OCI-LY3 (cell line): ENCODE data around the gene OR3A1.

Experiments used
- EZH2phosphoT487 ChIP-seq: fragments of 200-600 bp; shearing (Covaris generic); IDR thresholded peaks from 2 replicates; pipeline ENCODE4 v1.6.1; 2018; ENCODE audit warnings: antibody characterized with exemption, mixed run types, low read depth
- TF ChIP-seq, protein P1 (sequence below): fragments of 200-600, 300-600 bp; sonication (generic); IDR thresholded peaks from 2 replicates; pipeline ENCODE4 v1.5.1; 2014; ENCODE audit warnings: antibody characterized with exemption, low read length, low read depth

DNA sequence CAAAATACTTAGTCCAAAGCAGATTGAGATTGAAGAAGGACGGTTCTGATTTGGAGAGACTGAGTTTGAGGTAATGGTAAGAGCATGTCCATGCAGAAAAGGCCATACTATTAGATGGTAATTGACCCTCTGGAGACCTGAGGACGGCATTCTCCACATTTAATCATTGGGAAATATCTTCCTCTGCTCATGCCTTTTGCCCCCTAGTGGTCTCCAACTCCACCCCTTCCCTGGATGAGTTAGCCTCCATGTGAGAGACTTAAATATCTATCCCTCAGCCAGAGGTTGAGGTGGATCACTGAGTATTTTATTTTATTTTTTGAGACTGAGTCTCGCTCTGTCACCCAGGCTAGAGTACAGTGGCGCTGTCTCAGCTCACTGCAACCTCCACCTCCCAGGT, 10.4 kb upstream of the OR3A1 start:
- TF ChIP-seq, protein P1, sequence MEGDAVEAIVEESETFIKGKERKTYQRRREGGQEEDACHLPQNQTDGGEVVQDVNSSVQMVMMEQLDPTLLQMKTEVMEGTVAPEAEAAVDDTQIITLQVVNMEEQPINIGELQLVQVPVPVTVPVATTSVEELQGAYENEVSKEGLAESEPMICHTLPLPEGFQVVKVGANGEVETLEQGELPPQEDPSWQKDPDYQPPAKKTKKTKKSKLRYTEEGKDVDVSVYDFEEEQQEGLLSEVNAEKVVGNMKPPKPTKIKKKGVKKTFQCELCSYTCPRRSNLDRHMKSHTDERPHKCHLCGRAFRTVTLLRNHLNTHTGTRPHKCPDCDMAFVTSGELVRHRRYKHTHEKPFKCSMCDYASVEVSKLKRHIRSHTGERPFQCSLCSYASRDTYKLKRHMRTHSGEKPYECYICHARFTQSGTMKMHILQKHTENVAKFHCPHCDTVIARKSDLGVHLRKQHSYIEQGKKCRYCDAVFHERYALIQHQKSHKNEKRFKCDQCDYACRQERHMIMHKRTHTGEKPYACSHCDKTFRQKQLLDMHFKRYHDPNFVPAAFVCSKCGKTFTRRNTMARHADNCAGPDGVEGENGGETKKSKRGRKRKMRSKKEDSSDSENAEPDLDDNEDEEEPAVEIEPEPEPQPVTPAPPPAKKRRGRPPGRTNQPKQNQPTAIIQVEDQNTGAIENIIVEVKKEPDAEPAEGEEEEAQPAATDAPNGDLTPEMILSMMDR: no peak
- TF ChIP-seq EZH2phosphoT487: no peak
